ENCODE results near the gene CXCL8.
"Not testable (repeated sequence)": the region's sequence is repeated elsewhere in the genome, so short reads cannot be mapped to it uniquely, and the experiment has no call there.

The CXCL8 gene

DNA sequence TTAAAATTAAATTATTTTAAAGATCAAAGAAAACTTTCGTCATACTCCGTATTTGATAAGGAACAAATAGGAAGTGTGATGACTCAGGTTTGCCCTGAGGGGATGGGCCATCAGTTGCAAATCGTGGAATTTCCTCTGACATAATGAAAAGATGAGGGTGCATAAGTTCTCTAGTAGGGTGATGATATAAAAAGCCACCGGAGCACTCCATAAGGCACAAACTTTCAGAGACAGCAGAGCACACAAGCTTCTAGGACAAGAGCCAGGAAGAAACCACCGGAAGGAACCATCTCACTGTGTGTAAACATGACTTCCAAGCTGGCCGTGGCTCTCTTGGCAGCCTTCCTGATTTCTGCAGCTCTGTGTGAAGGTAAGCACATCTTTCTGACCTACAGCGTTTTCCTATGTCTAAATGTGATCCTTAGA lies at the start of gene CXCL8:
Gene CXCL8 (plus strand): TSS at position 217 of the 426 bp plus-strand sequence. CDS start 90 bp downstream, at position 307.
- no peak for DNase-seq (ENCODE audit: low read depth in 2 of 2)

DNA sequence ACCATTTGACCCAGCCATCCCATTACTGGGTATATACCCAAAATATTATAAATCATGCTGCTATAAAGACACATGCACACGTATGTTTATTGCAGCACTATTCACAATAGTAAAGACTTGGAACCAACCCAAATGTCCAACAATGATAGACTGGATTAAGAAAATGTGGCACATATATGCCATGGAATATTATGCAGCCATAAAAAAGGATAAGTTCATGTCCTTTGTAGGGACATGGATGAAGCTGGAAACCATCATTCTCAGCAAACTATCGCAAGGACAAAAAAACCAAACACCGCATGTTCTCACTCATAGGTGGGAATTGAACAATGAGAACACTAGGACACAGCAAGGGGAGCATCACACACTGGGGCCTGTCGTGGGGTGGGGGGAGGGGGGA lies 49.2 kb upstream of the CXCL8 start:
- DNase-seq (ENCODE audit: low read depth in 2 of 2), result not testable (repeated sequence)

DNA sequence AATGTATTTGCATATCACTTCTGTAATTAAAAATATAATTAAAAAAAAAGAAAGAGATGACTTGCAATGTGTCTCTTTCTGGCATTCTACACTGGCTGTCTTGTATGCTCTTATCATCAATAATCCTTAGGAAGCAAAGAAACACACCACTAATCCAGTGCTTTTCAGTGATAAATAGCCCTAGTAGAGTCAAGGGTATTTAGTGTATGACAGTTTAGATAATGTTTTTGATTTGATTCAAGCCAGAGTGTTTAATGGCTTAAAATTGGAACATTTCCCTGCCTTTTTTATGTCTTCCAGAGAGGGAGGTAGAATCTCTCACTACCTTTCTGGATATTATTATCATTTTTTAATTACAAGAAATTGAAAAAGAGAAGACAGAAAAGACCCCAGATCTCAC lies 48.6 kb upstream of the CXCL8 start:
- DNase-seq (ENCODE audit: low read depth in 2 of 2), result no peak

DNA sequence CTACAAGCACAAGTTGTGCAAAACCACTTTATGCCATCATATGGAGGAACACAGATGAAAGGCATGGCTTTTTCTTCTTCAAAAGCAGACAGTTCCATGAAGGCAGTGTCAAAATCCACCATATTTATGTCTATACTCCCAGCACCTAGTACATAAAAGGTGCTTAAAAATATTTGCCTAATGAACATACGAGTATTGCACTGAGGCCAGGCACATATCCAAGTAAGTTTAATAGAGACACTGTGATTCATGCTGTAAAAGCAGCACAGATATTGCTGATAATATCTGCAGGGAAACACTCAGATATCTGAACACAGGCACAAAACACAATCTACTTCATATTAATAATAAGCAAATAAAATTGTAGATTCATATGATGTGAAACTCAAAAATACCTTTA lies 48.1 kb upstream of the CXCL8 start:
- no peak for DNase-seq (ENCODE audit: low read depth in 2 of 2)

DNA sequence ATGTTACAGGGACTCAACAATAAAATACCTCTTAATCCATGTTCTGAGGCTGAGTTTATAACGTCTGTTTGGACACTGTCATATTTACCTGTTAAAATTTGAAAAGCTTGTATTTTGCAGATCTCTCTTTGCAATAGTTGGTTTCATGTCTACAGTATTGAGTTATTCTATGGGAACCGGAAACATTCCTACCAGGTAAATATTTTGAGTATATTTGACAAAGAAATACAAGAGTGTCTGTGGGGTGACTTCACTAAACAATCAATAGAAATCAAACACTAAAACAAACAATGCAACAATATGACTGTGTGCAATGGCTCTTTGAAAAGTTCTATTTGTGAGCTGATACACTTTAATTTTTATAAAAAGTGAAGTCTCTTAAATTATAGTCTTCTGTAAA lies 47.7 kb upstream of the CXCL8 start:
- DNase-seq (ENCODE audit: low read depth in 2 of 2), result no peak

DNA sequence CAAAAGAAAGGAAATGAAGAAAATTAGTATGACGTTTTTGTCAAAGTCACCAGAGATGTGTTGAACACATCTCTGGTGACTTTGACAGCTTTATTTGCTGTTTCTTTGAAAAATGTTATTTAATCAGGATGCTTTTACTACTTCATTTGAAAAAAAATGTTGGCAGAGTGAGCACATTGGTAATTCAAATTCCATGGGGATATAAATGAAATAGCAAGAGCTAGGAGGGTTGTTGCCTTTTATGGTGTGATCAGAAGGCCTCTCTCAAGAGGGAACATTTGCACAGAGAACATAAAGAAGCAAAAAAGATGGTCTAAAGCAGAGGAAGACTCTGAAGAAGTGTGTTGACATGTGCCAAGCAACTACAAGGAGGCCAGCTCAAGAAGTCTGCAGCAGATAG lies 46.6 kb upstream of the CXCL8 start:
- no peak for DNase-seq (ENCODE audit: low read depth in 2 of 2)

DNA sequence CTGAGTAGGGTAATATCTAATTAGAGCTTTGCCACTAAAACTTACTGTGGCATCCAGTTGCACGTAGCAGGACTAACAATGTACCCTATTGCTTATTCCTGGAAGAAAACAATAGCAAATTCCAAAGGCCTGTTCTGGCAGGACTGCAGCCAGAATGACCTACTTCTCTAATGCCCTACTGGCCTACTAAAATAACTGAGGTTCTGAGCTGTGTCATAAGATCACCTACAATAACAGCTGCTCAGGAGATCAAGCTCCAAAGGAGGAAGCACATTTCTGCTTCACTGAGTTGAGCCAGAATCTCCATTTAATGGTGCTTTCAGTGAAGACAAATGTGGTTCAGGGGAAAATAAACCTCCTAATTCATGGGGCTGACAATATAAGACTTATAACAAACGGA lies 42.2 kb upstream of the CXCL8 start:
- DNase-seq (ENCODE audit: low read depth in 2 of 2), result no peak

DNA sequence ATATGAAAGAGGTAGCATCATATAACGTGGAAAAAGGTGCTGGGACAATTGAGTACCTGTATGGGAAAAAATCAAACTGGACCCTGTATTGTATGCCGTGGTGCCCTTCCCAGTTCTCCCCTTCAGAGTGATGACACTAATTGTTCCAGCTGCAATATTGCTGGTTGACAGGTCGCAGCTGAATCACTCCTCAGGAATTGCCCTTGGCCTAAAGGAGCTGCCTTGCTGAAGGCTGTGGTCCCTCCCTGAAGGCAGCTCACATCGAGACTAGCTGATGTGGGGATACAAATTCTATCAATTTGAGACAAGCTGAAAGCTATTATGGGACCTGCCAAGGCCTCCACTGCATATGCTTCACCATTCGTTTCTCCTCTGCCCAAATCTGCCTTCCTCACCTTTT lies 39.3 kb upstream of the CXCL8 start:
- DNase-seq (ENCODE audit: low read depth in 2 of 2), result no peak

DNA sequence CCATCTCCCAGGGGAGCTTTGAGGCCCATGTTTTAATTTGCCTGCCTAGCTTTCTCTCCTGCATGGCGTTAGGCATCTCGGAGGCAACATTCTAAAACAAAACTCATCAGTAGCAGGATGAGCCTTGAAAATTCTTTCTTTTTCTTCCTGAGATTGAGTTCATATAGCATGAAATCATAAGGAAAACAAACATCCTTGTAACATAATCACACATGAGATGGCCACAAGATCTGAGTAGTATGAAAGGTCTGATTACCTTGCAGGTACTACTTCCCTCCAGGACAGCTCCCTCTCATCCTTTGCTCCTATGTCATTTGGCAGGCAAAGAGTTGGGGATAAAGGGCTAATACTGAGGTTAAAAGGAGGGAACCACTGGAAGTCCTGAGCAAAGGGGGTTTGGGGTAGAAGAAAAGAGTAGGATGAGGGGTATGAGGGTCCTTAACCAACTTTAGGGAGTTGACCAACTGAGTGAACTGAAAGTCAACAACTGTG lies 37.5 kb upstream of the CXCL8 start:
- DNase-seq (ENCODE audit: low read depth in 2 of 2), result no peak

DNA sequence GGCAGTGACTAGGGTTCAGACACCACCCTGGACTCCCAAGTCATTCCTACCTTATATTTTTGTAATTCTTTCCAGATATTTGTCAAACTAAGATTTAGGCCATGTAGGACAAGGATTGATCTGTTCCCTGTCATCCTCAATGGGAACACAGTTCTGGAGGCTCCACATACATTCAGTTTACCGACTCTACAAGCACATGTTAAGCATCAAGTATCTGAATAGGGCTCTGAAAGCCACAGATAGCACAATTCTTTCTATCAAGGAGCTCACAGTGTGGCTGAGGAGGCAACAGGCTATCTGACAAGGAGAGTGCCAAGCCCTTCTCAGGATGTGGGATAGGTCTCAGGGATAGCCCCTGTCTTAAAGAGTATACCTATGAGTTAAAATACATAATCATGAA lies 37.0 kb upstream of the CXCL8 start:
- DNase-seq (ENCODE audit: low read depth in 2 of 2), result no peak

DNA sequence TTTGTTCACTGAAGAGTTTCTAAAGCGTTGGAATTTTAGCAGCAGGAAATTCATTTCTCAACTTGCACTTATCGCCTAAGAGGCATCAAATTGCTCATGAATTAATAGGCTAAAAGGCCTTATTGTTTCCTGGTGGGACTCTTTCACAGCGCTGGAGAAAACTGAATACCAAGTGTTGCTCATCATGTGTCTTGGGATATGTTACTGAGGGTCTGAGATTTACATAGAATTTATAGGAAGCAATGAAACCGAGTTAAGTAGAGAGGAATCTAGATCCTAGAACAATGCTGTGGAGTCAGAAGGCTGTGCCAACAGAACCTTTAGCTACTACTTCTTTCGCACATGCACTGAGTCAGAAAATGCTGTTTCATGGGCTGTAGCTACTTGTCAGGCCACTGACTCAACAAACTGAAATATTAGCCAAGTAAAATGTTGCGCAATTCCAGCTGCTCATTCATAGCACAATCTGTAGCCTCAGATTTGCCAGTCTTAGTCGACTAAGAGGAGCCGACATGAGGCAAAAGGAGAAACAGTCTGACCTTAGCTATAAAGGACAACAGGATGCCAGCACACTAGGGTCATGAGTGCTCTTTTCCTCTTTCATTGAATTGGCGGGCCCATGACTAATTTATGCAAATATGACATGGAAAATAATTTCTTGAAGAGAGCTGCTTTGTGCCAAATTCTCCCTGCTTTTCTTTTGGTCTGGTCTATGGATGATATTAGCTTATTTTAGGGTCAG lies 35.9 kb upstream of the CXCL8 start:
- DNase-seq (ENCODE audit: low read depth in 2 of 2), result no peak

DNA sequence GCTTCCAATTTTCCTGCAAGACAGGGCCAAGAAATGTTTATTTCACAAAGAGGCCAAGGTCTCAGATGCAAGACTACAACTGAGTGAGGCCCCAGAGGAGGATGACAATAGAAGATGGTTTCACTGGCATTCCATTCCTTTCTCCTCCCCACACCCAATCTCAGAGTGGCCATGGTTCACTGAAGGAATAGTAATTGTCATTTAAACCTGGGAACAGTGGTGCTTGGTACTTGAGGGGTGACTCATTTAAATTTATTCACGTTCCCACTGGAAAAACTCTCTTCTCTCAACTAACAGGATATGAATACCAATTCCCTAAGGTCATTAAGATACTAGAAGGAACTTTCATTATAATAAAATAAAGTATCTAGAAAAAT lies 35.3 kb upstream of the CXCL8 start:
- no peak for DNase-seq (ENCODE audit: low read depth in 2 of 2)

DNA sequence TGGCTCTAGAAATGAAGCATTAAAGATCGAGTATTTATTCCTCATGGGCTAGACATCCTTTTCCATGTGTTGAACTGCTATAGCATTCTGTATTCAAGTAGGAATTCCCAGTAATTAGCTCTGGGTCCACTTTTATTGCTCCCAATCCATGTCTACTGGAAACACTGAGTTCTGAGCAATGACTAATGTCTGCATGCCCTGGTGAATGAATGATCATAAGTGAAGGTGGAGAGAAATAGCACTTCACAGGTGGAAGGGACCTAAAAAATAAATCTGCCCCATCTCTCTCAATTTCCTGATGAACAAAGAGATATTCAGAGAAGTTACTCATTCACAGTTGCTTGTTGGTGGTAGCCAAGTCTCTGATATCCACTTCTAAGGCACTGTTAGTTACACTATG lies 34.6 kb upstream of the CXCL8 start:
- no peak for DNase-seq (ENCODE audit: low read depth in 2 of 2)

DNA sequence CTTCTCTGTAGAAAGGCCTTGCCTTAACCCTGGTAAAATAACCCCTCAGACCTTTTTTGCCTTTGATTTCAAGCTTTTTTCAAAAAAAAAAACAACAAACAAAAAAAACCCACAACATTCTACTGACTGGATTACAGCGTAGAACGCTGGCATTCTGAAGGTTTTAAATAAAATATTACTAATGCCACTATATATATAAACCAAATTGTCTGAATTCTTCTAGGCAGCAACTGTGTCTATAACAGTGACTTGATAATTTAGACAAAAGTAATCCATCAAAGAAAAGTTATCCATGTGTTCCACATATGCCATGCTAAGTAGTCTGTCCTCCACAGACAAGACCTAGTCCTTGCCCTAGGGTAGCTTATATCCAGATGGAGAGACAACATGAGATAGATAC lies 33.6 kb upstream of the CXCL8 start:
- DNase-seq (ENCODE audit: low read depth in 2 of 2), result no peak

DNA sequence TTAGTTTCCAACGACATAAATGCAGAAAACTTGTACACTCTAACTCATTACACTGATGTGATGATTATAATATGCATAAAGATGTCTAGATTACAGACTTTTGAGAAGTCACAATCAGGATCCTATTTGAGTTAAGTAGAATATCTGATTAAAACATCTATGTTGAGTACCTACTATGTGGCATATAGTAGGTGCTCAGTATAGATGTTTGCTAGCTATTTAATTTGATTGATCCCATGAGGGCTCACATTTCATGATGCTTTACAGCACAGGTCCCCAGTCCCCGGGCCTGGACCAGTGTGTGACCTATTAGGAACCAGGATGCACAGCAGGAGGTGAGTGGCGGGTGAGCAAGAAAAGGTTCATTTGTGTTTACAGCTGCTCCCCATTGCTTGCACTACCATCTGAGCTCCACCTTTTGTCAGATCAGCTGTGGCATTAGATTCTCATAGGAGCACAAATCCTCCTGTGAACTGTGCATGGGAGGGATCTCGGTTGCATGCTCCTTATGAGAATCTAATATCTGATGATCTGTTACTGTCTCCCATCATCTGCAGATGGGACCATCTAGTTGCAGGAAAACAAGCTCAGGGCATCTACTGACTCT lies 33.0 kb upstream of the CXCL8 start:
- DNase-seq (ENCODE audit: low read depth in 2 of 2), result no peak

DNA sequence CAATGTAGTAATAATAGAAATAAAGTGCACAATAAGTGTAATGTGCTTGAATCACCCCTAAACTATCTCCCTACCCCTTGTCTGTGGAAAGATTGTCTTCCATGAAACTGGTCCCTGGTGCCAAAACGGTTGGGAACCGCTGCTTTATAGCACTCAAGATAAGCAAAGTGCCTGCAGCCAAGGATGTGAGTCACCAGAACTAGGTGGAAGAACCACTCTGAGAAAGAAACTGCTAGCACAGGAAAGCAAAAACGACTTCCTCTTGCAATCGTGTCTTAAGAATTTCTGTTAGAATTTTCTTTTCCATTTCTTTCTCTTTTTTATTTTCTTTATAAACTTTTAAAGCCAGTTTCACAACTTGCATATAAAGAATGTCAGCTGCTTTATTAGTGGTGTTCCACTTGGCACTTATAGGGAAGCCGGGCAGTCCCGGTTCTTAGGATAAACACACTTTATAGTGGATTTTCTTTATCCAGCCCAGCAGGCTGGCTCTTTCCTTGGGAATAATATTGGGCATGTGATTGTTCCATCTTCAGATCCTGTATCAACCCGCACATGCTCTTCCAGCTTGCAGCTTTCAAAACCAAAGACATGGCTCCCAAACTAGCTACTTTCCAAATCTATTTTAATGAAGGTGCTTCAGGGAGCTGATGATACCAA lies 32.3 kb upstream of the CXCL8 start:
- DNase-seq (ENCODE audit: low read depth in 2 of 2), result no peak

DNA sequence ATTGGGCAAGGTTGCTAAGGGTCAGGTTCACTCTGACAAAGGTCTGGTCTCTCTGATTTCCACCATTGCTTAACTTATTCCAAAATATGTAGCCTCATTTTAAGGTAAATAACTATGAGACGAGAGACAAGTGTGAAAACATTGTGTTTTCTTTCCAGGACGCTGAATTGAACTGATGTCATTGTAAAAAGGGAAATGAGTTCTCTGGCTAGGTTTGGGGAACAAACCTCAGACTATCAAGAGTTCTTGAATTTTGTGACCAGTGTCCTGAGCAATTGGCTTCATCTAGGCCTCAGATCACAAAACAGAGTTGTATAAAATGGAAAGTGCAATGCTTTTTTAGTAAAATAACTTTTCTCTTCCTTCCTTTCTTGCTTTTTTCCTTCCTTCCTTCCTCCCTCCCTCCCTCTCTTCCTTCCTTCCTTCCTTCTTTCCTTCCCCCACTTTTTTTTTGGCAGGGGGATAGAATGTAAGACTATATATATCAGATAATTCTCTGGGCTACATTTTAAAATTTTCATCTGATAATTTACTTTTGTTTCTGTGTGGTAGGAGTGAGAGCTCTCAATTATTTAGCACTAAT lies 30.8 kb upstream of the CXCL8 start:
- no peak for DNase-seq (ENCODE audit: low read depth in 2 of 2)

DNA sequence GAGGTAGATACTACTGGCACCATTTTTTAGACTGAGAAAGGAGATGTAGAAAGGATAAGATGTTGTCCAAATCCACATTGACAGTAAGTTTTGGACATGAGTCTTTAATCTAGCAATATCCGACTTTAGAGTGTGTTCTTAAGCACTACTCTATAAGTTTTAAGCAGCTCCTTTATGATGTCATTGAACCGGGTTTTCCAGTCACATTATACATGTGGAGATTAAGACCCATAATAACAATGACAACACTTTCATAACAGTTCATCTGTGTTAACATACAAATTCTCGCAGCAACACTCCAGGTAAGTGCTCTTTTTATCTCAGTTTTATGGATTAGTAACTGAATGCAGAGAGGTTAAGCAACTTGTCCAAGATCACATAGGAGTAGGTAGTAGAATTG lies 30.3 kb upstream of the CXCL8 start:
- no peak for DNase-seq (ENCODE audit: low read depth in 2 of 2)

DNA sequence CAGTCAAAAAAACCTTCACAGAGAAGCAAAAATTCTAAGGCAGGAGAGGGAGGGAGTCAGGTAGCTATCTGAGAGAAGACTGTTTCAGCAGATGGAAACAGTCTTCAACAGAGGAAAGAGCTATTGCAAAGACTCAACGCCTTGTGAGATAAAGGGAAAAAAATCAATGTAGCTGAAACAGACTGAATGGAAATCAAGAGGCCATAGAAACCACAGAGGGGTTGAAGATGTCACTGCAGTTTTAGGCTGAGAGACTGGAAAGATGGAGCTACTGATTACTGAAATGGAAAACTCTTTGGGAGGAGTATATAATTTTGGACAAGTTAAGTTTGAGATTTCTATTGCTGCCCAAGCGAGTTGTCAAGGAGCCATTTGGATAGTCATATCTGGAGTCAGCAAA lies 28.4 kb upstream of the CXCL8 start:
- no peak for DNase-seq (ENCODE audit: low read depth in 2 of 2)

DNA sequence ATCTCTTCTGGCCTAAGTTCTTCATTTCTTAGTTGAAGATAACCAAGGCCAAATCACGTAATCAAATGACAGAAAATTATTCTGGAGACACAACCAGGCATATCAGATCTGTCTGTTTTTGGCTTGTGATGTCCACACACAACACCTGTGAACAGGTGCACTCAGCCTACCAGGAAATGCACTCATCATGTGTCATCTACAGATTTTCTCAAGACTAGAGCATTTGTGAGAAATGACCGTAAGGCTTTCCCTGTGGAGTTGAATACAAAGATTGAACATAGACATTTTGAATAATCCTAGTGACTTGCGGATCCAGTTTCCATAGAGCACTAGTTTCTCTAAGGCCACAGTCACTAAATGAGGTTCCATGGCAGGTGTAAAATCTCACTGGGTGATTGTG lies 26.7 kb upstream of the CXCL8 start:
- DNase-seq (ENCODE audit: low read depth in 2 of 2), result no peak

DNA sequence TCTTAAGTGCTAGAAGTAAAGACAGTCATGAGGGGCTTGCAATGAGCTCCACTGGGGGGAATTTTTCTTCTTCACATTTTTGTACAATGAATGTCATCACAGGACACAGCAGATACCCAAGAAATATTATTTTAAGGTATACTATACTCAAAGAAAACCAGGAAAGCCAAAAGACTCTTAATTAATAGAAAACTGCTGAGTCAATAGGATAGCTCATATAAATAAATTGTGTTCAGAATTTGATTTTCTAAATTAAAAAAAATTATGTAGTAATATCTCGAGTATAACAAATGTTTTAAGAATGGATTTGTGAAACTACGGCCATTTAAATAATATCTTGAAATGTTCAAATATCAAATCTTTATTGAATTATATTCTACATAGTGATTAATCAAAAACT lies 25.7 kb upstream of the CXCL8 start:
- no peak for DNase-seq (ENCODE audit: low read depth in 2 of 2)

DNA sequence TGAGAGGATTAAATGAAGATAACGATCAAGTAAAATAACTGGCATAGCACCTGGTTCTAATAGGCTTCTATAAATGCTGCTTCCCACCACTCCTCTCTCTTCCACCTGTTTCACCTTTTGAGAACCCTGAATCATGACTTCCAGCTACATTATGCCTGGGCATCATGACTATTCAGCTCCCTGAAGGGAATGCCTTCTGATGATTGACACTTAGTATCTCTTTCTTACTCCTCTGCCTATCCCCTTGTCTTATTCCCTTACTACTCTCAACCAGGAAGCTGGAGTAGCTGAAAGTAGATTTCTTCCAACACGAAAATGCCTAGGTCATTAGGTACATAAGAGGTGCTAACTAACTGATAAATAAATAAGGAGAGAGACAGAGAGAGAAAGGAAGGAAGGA lies 24.7 kb upstream of the CXCL8 start:
- no peak for DNase-seq (ENCODE audit: low read depth in 2 of 2)

Data from stimulated activated CD8-positive, alpha-beta memory T cell treated with anti-CD3 and anti-CD28 coated beads, Interleukin-7, amount 100 ng/mL, for 1 hour (primary cell).